ENCODE measurements around the gene GPR78.
"Not testable (repeated sequence)": the region's sequence is repeated elsewhere in the genome, so short reads cannot be mapped to it uniquely, and the experiment has no call there.

The GPR78 gene

DNA sequence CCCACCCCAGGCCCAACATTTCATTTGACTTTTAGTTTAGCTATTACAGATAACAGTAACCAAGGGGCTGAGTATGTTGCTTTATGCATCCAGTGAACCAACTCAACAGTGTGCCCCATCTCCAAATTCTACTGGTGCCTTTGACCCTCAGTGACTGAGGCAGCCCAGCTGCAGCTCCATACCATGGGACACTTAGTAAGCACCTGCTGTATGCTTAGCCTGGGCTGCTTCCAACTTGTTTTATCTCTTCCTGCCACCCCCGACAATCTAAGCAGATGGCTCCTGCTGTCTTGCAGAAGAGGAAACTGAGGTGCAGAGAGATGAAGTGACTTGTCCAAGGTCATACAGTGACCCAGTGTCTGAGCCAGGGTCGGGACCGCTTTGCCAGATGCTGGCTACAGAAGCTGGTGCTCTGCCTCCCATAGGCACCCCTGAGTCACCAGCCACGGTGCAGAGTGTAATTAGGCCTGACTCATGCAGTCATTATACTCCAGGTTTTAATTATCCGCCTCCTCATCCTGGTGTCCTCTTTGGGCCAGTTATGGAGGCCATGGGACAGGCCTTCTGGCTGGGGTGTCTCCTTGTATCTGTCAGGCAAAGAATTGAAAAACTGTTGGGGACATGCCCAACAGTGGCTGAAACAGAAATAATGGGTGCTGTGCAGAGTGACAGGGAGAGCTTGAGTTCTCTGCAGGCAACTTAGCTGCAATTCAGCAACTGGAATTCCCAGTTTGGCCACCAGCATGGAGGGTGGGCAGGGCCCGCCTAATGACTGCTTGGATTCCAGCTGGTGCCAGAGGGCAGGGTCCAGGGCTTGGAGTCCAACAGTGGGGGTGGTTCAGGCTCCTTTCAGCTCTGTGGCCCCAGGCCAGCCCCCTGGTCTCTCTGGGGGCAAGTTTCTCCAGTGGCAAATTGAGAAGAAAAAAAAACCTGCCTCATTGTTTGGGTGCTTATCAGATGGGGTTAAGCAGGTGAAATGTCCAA lies 8.2 kb upstream of the GPR78 start:
- H3K27me3 ChIP-seq (replicated peaks; ENCODE audit: control insufficient read depth, insufficient read depth, low read length) = no peaks in the 10 kb centered on the region
- no peaks in the 10 kb centered on the region for H3K36me3 ChIP-seq (ENCODE audit: control insufficient read depth, insufficient read depth, low read length)
- no peak for DNase-seq (ENCODE audit: extremely low read depth, insufficient read length)
- TF ChIP-seq CTCF (IDR thresholded peaks at IDR 0.05; ENCODE audit: insufficient read depth, low read length, poor library complexity, severe bottlenecking) = no peak
- no peak overlapping the region for H3K4me3 ChIP-seq (replicated peaks; ENCODE audit: low read depth, low read length)

GRCh38 chr4:8573266-8573665 lies 6.9 kb upstream of the GPR78 start:
- DNase-seq (ENCODE audit: extremely low read depth, insufficient read length) = no peak
- no peak for TF ChIP-seq CTCF (IDR thresholded peaks at IDR 0.05; ENCODE audit: insufficient read depth, low read length, poor library complexity, severe bottlenecking)
- Histone ChIP-seq H3K36me3 (ENCODE audit: control insufficient read depth, insufficient read depth, low read length) (no peaks in the 10 kb centered on the region), H3K27me3 (replicated peaks; ENCODE audit: control insufficient read depth, insufficient read depth, low read length) (no peaks in the 10 kb centered on the region), H3K4me3 (replicated peaks; ENCODE audit: low read depth, low read length) (no peak overlapping the region)

DNA sequence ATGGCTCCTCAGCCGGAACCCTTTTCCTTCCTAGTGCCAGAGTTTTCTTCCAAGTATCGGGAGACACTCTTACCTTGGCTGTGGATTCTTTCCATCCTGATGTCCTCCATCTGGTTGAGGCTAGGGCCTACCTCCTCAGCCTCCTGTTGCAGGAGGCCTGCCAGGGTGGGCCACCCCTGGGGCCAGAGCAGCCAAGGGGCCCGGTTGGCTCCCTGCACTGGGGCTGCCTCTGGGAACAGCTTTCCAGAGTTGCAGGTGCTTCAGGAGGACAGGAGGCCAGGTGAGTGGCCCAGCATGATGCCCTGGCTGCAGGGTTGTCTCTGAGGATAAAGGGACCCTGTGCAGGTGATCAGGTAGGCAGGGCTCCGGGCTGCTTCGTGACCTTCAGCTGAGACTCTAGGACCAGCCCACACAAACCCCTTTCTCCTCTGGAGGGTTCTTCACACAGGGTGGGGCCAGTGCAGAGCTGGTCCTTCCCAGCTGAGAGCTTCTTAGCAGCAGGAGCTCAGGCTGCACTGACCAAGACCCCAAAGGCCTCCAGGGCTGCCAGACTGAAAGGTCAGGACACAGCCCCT lies 5.3 kb upstream of the GPR78 start:
- Histone ChIP-seq H3K36me3 (ENCODE audit: control insufficient read depth, insufficient read depth, low read length) (no peaks in the 10 kb centered on the region), H3K27me3 (replicated peaks; ENCODE audit: control insufficient read depth, insufficient read depth, low read length) (no peaks in the 10 kb centered on the region; the same call in 1 of the 2 replicates), H3K4me3 (replicated peaks; ENCODE audit: low read depth, low read length) (no peak overlapping the region)
- TF ChIP-seq CTCF (IDR thresholded peaks at IDR 0.05; ENCODE audit: insufficient read depth, low read length, poor library complexity, severe bottlenecking) = no peak
- no peak for DNase-seq (ENCODE audit: extremely low read depth, insufficient read length)

GRCh38 chr4:8575457-8575856 lies 4.7 kb upstream of the GPR78 start:
- no peaks in the 10 kb centered on the region; the same call in 1 of the 2 replicates for H3K27me3 ChIP-seq (replicated peaks; ENCODE audit: control insufficient read depth, insufficient read depth, low read length)
- H3K36me3 ChIP-seq (ENCODE audit: control insufficient read depth, insufficient read depth, low read length) = no peaks in the 10 kb centered on the region
- no peak overlapping the region for H3K4me3 ChIP-seq (replicated peaks; ENCODE audit: low read depth, low read length)
- TF ChIP-seq CTCF (IDR thresholded peaks at IDR 0.05; ENCODE audit: insufficient read depth, low read length, poor library complexity, severe bottlenecking) = no peak
- DNase-seq (ENCODE audit: extremely low read depth, insufficient read length) = no peak

DNA sequence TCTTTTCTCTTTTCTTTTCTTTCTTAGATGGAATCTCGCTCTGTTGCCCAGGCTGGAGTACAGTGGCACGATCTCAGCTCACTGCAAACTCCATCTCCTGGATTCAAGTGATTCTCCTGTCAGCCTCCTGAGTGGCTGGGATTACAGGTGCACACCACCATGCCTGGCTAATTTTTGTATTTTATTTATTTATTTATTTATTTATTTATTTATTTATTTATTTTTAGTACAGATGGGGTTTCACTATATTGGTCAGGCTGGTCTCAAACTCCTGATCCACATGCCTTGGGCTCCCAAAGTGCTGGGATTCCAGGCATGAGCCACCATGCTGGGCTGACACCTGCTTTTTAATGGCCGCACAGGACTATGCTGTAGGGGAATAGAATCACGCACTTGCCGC lies 3.6 kb upstream of the GPR78 start:
- not testable (repeated sequence) for H3K36me3 ChIP-seq (ENCODE audit: control insufficient read depth, insufficient read depth, low read length); DNase-seq (ENCODE audit: extremely low read depth, insufficient read length); H3K27me3 ChIP-seq (replicated peaks; ENCODE audit: control insufficient read depth, insufficient read depth, low read length); H3K4me3 ChIP-seq (replicated peaks; ENCODE audit: low read depth, low read length)

DNA sequence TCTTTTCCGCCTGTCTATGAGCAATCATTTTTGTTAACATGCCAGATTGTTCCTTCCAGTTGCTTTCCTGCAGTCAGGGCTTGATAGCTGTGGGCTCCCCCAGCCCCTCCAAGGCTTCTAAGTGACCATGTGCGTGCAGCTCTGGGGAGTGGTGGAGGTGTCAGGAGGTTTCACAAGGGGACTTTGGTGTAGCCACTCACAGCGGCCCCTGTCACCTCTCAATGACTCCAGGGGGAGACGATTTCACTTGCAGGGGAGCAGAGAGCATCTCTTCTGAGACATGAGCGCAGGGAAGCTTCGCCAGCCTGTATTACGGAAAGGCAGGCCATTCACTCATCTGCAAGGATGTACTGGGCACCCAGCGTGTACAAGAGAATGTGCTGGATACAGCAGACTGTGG lies 3.1 kb upstream of the GPR78 start:
- no peak for DNase-seq (ENCODE audit: extremely low read depth, insufficient read length)
- Histone ChIP-seq H3K4me3 (replicated peaks; ENCODE audit: low read depth, low read length) (no peak overlapping the region), H3K36me3 (ENCODE audit: control insufficient read depth, insufficient read depth, low read length) (no peaks in the 10 kb centered on the region), H3K27me3 (replicated peaks; ENCODE audit: control insufficient read depth, insufficient read depth, low read length) (no peaks in the 10 kb centered on the region; the same call in 1 of the 2 replicates)
- no peak for TF ChIP-seq CTCF (IDR thresholded peaks at IDR 0.05; ENCODE audit: insufficient read depth, low read length, poor library complexity, severe bottlenecking)

Measured in GM06990 (cell line).